ENCODE data around the gene CCDC150.
"Not testable (repeated sequence)": the region's sequence is repeated elsewhere in the genome, so short reads cannot be mapped to it uniquely, and the experiment has no call there.

Gene CCDC150

GRCh38 chr2:196607073-196607472 lies 32.4 kb upstream of the CCDC150 start:
- no peak overlapping the region for H3K27ac ChIP-seq
- no peak for TF ChIP-seq ZFX (IDR thresholded peaks at IDR 0.05)
- TF ChIP-seq, protein P1, sequence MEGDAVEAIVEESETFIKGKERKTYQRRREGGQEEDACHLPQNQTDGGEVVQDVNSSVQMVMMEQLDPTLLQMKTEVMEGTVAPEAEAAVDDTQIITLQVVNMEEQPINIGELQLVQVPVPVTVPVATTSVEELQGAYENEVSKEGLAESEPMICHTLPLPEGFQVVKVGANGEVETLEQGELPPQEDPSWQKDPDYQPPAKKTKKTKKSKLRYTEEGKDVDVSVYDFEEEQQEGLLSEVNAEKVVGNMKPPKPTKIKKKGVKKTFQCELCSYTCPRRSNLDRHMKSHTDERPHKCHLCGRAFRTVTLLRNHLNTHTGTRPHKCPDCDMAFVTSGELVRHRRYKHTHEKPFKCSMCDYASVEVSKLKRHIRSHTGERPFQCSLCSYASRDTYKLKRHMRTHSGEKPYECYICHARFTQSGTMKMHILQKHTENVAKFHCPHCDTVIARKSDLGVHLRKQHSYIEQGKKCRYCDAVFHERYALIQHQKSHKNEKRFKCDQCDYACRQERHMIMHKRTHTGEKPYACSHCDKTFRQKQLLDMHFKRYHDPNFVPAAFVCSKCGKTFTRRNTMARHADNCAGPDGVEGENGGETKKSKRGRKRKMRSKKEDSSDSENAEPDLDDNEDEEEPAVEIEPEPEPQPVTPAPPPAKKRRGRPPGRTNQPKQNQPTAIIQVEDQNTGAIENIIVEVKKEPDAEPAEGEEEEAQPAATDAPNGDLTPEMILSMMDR (conservative IDR thresholded peaks at IDR 0.05): no peak

GRCh38 chr2:196607896-196608295 lies 31.6 kb upstream of the CCDC150 start:
- H3K27ac ChIP-seq: not testable (repeated sequence)

- TF ChIP-seq, protein P1 (conservative IDR thresholded peaks at IDR 0.05): no peak
- TF ChIP-seq ZFX (IDR thresholded peaks at IDR 0.05): no peak
- no peak overlapping the region for H3K27ac ChIP-seq
These were observed 29.7 kb upstream of the CCDC150 start for GRCh38 chr2:196609806-196610205.

DNA sequence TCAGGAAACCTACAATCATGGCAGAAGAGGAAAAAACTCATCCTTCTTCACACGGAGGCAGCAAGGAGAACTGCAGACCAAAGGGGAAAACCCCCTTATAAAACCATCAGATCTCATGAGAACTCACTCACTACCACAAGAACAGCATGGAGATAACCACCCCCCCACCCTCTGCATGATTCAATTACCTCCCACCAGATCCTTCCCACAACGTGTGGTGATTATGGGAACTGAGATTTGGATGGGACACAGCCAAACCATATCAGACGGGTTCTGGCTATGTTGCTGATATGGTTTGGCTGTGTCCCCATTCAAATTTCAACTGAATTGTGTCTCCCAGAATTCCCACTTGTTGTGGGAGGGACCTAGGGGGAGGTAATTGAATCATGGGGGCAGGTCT lies 28.7 kb upstream of the CCDC150 start:
- no peak overlapping the region for H3K27ac ChIP-seq
- TF ChIP-seq, protein P1 (conservative IDR thresholded peaks at IDR 0.05): no peak
- TF ChIP-seq ZFX (IDR thresholded peaks at IDR 0.05): no peak

- H3K27ac ChIP-seq: no peak overlapping the region
- no peak for TF ChIP-seq ZFX (IDR thresholded peaks at IDR 0.05)
- TF ChIP-seq, protein P1 (conservative IDR thresholded peaks at IDR 0.05): no peak
These were observed 26.2 kb upstream of the CCDC150 start for GRCh38 chr2:196613302-196613701.

GRCh38 chr2:196617430-196617829 lies 22.1 kb upstream of the CCDC150 start:
- TF ChIP-seq, protein P1 (conservative IDR thresholded peaks at IDR 0.05): no peak
- no peak for TF ChIP-seq ZFX (IDR thresholded peaks at IDR 0.05)
- no peak overlapping the region for H3K27ac ChIP-seq

- no peak overlapping the region for H3K27ac ChIP-seq
- TF ChIP-seq, protein P1 (conservative IDR thresholded peaks at IDR 0.05): no peak
- no peak for TF ChIP-seq ZFX (IDR thresholded peaks at IDR 0.05)
These were observed 20.9 kb upstream of the CCDC150 start for GRCh38 chr2:196618661-196619060.

DNA sequence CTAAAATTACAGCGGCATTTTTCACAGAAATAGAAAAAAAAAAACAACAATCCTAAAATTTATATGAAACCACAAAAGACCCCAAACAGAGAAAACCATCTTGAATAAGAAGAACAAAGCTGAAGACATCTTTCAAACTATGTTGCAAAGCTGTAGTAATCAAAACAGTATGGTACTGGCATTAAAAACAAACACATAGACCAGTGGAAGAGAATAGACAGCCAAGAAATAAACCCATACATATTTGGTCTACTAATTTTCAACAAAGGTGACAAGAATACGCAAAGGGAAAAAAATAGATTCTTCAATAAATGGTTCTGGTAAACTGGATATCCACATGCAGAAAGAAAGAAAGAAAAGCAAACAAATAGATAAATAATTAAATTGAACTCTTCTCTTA lies 9.0 kb upstream of the CCDC150 start:
- TF ChIP-seq, protein P1 (conservative IDR thresholded peaks at IDR 0.05): no peak
- TF ChIP-seq ZFX (IDR thresholded peaks at IDR 0.05): no peak
- H3K27ac ChIP-seq: no peak overlapping the region

Measured in C4-2B (cell line).